Islet precursor cell (in vitro differentiated cells): ENCODE data around the gene FAM181A.

Experiments
- DNase-seq: peaks from one replicate; pipeline ENCODE4 v3.0.0-alpha.2; 2018

Gene FAM181A

DNA sequence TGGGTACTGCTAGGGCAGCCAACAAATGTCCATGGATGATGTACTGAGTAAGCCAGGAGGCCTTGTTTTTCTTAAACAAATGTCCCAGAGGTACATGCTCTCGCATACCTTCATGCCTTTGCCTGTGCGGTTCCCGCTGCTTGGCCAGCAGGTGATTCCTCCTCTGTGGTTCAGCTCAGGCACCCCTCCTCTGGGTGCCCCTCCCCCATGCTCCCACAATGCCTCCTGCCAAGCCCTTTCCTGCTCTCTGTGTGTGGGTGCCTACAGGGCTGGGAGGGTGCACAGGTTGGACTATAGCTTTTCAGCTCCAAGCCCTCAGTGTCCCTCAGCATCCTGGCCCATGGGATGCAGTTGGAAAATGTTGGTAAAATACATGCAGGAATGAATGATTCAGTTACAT is 25.7 kb downstream of the FAM181A start:
- DNase-seq = no peak

DNA sequence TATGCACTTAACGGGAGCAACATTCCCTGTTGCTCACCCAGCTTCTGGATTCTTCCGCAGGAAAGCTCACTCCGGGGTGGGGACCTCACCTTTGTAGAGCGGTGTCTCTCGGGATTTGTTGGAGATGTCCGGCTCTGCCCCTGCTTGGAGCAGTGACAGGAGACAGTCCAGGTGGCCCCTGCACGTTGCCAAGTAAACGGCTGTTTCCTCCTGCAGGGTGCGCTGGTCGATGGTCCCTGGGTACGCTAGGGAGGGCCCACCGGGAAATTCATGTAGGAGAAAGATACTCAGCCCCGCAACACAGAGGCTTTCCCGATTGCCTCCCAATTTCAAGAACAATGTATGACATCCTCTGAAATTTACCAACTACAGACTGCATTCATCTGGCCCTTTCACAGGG is 26.1 kb downstream of the FAM181A start:
- DNase-seq = no peak

DNA sequence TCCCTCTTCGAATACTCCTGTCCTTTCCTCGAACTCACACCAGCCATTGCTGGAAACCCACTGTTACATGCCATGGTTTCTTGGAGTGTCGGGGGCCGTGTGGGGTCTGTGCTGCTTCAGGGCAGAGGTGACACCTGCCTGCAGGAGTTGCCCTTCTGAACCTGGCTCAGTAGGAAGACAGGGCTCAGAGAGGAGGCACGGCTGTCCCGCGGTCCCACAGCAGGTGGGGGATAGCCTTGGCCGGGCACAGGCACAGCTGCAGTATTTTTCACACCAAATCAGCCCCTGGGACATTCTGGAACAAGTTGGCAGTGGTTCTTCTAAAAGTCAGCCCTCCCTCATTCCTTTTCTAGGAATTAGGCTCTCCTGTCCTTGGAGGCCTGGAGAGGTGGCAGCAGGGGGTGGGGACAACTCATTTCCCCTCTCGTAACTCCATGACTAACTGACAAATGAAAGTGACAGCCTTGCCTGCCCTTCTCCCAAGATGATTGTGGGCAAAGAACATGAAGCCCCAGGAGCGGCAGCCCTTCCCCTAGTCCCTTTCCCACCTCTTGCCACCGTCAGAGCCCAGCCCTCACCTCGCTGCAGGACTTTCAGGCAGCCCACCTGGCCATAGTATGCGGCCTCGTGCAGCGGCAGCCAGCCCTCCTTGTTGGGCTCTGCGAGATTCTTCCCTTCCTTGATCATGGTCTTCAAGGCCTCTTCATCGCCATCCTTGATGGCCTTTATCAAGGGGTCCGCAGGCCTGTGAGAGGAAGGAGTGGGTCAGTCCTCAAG is 26.8 kb downstream of the FAM181A start:
- DNase-seq = no peak

DNA sequence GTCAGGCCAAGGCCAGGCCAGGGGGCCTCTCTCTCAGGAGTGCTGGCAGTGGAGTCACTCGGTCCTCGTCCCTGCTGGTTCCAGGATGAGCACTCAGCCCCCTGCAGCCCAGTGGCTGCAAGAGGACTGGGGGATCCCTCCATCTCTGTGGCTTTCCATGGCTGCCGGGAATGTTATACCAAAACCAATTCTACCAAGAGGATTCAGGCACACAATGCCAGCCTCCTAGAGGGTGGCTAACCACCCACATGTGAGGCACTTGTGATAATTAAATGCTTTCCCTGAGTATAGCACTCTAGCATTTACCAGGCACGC is 27.3 kb downstream of the FAM181A start:
- no peak for DNase-seq

DNA sequence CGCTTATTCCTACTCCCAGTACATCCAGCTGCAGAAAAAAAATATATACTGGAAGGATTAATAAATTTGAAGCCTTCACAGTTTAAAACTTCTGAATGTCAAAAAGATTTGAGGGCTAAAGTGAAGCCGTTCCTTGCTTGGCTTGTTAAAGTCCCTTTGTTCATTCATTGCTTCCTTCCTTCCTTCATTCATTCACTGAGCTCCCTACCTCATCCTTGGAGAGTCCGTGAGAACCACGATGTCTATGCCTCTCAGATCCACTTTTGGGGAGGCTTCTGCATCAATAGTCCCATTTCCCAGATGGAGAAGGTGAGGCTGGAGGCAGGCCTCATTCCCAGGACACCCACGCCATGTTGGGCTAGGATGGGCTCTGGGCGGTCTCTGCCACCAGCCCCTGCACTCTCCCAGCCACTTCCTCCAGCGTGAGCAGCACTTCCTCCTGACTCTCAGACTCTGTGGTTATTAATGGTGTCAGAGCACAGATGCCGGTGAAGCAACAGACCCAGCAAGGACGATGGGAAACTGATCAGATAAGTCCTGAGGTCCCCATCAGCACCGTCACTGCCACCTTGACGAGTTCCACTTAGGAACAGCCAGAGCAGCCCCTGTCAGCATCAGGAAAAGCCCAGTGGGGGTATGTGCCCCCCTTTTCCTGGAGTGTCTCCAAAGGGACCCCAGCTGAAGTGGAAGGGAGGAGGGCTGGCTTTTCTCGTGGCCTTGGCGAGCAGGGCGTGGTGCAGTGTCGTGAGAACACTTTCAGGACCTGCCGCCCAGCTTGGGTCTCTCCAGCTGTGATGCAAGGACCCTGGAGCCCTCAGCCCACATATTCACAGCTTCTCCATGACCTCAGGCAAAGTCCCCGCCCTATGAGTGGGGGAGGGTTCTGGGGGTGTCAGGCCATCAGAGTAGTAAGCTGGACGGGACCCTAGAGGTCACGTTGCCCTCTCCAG is 28.0 kb downstream of the FAM181A start:
- no peak for DNase-seq

DNA sequence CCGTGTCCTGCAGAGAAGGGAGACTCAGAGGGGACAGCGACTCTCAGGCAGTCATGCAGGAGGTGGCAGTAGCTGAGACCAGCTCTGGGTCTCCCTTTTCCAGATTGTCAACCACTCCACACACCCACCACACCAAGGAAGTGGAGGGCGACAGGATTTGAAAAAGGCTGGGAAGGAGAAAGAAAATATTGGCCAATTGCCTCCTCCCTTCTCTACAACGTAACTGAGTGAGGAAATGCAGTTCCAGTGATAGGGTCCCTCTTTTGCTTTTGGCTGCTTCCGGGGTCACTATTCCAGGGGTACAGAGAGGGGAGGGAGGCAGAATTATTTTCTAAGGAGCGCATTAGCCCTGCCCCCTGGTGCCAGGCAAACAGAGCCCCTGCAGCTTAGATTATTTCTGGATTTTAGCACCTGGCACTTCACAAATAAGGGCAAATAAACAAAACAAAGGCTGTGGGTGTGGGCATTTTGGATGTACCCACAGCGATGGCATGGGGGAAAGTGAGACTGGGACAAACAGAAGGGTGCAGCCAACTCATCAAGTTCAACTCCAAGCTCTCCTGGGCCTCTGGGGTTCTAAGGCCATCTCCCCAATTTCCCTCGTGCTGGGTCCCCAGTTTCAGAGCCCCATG is 28.8 kb downstream of the FAM181A start:
- DNase-seq = no peak

DNA sequence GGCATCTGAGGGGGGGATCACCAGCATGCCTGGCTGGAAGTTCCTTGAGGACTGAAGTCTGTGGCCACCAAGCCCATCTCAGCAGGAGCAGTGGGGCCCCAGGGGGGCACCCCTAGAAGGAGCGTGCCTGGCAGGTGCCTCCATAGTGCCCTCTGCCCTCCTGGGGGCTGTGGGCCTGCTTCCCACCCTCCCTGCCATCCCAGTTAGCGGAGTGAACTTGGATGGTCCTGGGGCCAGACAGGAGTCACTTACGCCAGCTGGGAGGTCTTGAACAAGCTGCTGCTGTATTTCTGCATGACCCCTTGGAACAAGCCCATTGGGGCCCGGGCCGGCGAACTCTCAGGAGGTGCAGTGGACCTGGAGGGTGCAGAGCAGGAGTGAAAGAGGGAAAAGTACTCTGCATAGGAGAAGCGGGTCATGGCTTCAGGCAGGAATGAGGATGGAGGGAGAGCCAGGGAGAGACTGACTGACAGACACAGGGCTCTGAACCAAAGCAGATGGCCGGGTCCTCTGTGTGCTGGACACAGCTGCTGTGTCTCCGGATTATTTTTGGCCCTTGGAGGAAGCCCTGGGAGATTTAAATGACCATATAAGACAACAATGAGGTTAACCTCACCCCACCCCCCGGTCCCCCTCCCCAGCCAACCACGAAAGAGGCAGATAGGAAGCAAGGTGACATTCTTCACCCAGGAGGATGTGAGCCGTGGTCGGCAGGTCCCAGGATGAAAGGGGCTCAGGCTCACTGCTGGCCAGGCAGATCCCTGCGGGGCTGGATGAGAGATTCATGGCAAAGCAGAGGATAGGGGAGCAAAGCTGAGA is 29.6 kb downstream of the FAM181A start:
- DNase-seq = peak; percentile 79

DNA sequence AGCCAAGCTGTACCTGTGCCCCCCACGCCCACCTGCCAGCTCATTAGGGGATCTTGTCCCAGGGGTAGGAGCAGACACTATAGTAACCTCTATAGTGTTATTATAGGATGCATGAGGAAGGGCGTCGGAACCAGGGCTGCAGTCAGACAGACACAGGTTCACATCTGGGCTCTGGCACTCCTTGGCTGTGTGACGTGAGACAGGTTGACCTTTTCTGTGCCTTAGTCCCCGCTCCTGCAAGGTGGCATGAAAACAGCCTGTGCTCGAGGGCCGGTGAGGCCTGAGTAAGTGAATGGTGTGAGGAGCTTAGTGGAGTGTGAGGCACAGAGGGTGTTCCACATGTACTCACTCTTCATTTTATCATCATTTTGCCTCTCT is 30.2 kb downstream of the FAM181A start:
- DNase-seq = no peak

DNA sequence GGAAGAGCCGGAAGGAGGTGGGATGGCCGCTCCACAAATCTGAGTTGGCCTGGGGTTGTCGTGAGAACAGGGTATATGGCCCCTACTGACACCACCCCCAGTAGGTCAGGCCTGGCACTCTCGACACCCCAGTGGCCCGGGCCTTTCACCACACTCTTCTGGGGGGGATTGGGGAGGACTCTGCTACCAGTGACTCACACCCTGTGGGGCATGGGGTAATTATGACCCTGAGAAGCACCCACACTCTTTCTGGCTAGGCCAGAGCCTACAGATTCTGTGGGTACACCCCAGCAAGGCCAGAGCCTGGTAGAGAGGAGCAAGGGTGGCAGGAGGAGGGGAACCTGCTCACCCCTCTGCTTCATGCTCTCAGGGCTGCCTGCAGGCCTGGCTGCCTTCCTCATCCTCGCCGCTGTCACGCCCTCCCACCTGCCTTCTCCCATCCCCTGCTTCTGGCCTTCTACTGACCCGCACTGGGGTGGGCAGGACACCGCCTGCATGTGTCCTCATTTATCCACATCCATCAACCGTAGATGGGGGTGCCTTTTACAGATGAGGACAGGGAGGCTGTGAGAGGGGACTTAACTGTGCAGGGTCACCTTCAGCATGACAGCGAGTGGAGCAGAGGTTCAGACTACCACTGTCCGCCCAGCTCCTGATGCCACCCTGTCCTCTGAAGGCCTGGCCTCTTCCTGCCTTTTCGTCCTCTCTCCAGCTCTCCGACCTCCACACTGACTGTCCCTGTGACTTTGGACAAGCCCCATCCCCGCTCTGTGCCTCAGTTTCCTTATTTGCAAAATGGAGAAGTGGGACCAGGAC is 30.8 kb downstream of the FAM181A start:
- DNase-seq = no peak

DNA sequence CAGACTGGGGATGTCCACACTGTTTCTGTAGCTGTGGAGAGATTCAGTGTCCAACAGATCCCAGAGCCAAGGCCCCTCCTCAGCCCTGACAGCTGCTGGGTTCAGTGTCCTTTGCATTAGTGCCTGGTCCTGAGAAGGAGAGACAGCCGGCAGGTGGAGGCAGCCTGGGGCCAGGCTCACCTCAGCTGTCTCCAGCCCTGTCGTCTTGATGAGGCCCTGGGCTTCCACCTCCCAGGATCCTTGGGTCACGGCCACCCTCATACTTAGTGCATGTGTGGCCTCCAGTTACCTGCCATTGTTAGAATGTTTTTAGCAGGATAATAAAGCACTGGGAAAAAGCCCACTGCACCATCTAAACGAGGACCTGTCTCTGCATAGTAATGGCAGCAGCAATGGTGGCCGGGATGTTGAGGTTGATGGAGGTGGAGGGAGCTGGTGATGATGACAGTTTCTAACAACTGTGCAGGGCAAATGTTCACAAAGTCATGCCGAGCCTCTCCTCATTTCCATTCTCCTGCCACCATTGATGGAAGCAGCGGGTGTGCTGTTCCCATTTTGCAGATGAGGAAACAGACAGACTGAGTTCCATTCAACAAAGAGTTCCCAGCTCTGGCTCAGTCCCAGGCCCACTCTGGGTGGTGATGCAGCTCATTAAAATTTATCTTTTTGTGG is 31.6 kb downstream of the FAM181A start:
- no peak for DNase-seq

DNA sequence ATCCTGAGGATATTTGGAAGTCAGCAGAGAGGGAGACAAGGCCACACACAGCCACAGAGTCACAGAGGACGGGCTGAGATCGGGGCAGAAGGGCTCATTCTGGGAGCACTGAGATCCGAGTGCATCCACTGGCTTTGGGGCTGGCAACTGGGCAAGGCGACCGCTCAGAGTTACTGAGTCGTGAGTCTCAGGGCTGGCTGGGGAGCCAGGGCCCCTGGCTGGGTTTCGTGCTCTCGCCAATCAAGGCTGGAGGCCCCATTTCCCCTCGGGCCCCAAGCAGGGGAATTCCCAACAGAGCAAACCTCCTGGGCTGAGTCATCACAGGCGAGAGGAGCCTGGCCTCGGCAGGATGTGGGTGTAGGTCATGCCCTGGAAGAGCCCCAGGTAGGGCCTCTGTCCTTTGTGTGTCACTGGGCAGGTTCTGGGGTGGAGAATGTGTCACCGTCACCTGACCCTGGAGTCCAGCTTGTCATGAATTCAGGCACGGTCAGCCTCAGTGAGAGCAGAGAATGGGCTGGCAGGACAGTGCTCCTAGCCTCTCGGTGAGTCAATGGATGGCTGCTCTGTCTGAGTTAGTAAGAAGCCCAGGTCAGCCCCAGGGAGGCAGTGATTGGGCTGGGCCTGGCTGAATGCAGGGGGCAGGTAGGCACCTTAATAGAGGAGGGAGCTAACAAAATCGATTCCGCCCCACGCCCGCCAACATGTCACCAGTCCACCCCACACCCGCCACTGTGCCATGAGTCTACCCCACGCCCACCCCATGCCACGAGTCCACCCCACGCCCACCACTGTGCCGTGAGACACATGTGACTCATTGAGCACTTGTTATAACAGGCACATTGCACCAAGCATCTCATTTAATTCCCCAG is 32.3 kb downstream of the FAM181A start:
- peak; percentile 99 for DNase-seq

DNA sequence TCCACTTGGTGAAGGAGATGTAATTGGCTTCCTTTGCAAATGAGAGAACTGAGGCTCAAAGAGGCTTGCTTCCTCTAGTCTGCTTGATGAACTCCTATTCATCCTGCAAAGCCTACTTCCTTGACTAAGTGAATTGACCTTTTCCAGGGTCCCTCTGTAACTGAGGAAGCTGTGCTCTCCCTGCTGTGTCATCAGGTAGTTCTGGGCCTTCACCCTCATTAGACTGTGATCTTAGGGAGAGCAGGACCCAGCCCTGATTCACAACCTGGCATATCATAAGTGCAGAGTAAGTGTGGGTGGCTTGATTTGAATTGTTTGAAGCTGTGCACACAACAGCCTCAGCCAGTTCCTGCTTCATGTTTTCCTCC is 32.9 kb downstream of the FAM181A start:
- no peak for DNase-seq

DNA sequence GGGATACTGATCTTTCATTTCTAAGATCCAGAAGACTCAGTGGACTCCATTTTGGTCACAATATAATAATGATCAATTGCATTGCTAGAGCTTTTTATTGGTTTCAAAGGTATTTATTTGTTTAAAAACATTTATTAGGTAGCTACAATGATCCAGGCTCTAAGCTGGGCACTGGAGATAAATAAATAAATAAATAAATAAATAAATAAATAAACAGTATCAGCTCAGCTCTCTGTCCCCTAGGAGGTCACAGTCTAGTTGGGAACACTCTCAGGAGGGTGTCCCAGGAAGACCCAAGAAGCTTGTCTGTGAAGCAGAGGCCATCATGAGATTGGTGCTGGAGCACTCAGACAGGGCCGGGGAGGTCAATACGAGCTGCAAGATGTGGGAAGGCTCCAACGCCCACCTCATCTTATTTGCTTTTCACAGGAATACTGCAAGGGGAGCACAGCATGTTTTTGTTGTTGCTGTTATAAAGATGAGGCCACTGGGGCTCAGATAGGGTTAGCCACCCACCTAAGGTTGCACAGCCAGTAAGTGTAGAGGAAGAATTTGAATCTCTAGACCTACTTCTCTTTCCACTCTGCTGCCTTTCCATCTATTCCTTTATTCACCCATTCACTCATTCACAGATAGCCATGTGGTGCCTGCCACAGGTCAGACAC is 33.8 kb downstream of the FAM181A start:
- no peak for DNase-seq

DNA sequence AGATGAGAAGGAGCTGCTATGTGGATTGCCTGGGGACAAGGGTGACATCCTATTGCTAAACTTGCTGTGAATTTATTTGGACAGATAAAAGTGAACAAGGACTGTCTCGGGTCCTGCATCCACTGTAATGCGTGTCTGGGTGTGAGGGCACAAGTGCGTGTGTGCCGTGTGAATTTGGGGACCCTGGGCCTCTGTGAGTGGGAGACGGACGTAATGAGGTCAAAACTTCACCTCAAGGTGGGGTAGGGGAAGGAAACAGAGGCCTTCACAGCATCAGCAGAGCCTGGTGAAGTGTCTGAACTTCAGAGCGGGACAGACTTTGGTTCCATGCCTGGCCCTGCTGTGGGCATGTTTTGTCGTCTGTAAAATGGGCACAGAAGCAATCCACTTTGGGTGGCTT is 34.5 kb downstream of the FAM181A start:
- DNase-seq = no peak

DNA sequence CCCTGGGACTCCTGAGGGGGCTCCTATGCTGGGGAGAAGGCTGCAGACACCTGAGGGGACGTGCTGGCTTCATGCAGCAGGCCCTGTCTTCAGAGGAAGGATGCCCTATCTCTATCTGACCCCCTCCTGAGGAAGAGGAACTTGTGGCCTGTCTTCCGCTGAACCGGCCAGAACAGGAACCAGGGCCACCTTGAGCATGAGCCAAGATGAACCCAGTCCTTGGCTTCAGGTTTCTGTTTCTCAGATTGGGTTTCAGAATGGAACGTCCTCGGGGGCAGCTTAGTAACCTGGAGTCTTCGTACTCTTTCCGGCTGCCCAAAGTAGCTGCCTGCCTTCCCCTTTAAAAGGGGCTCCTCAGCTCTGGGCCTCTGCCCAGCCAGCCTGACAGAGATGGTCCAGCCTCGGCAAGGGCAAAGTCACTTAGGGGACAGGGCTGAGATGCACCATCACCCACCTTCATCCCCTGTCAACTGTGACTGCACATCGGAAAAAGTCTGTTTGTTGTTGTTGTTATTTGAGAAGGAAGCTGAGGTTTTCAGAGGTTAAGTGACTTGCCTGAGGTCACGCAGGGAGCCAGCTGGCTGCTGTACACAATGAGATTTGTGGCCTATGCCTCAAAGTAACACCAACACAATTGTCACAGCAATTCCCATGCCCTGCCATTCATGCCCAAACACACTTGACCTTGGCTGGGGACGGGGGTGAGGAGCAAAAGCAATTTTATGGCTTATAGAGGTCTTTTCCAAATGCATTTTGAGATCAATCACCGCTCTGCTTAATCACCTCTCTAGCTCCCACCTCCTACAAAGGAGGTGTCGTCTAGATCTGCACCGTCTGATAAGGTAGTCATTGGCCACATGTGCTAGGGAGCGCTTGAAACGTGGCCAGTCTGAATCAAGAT is 35.8 kb downstream of the FAM181A start:
- DNase-seq = no peak

DNA sequence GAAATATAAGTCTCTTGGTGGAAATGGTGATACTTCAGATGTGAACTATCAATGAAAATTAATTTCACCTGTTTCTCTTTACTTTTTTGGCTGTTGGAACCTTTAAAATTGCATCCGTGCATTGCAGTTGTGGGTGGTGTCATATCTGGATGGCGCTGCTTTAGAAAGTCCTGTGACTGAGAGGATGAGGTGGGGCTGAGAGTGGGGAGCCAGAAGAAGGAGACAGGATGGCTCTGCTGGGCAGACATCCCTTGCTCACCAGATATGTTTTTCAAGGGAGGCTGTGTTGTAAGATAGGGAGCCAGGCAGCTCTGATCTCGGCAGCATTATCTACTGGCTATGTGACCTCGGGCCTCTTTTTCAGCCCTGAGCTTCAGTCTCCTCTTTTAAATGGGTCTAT is 36.5 kb downstream of the FAM181A start:
- DNase-seq = no peak

DNA sequence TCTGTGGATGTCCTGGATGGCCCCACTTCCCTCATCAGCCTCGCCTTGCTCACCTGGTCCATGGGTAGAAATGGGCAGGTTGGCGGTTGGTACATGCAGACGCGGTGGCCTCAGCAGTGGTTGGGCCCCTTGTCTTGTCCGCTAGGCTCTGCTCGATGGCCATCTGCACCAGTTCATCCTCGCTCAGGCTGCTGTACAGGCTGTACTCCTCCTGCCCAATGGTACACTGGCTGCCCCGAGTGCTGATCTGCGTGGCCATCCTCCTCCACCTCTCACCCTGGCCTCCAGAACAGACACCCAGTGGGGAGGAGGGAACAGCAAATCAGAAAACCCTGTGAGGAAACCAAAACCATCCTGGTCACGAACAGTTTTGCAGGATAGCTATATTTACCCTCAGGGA is 37.1 kb downstream of the FAM181A start:
- DNase-seq = no peak

DNA sequence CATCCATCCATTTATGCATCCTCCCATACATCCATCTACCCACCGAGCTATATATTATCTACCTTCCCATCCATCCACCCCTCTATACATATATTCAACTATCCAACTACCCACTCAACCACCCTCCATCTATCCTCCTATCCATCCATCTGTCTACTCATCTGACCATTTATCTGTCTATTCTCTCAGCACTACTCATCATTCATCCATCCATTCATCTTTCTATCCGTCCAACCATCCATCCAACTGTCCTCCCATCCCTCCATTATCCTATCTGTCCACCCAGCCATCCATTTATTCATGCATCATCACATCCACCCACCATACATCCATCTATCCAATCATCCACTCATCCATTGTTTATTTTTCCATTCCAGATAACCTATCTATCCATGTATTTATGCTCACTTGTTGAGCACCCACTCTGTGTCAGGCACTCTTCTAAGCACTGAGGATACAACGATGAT is 37.7 kb downstream of the FAM181A start:
- no peak for DNase-seq
